ENCODE data around the gene SMIM10L2A. TPM values are rescaled to one million over a fixed set of nuclear protein-coding genes. Genes with fewer than 3 reads are reported as not detected.

The SMIM10L2A gene
- total RNA-seq, 1 experiment from 2014 or later, result 0.73 TPM

GRCh38 chrX:135435139-135435922 lies 13.6 kb downstream of the SMIM10L2A start:
- Histone ChIP-seq H3K27ac (ENCODE audit: low read length) (no peak overlapping the region), H3K9me2 (replicated peaks; ENCODE audit: low read length) (no peaks in the 10 kb centered on the region), H3K4me3 (ENCODE audit: low read length) (no peak overlapping the region), H3K9ac (ENCODE audit: low read length) (no peak overlapping the region), H3K9me3 (ENCODE audit: low read length) (no peaks in the 10 kb centered on the region), H3K27me3 (ENCODE audit: low read length) (no peaks in the 10 kb centered on the region), H3K79me2 (ENCODE audit: low read length) (no peaks in the 10 kb centered on the region), H4K20me1 (ENCODE audit: low read length) (no peaks in the 10 kb centered on the region), H2AFZ (ENCODE audit: low read length) (no peak overlapping the region), H3K4me1 (ENCODE audit: insufficient read depth, low read length) (no peaks in the 10 kb centered on the region), H3F3A (ENCODE audit: low read length, unreplicated experiment) (no peaks in the 10 kb centered on the region), H3K36me3 (ENCODE audit: low read depth, low read length) (no peaks in the 10 kb centered on the region), H3K4me2 (ENCODE audit: low read length) (no peak overlapping the region)
- no peak for DNase-seq
- intact Hi-C loops (cut with micrococcal nuclease), result no loop called here
- BruUV-seq (replicated peaks), result no TSS peak
- ChIA-PET POLR2A (ENCODE audit: unreplicated experiment) (interaction anchor here (0.6 kb wide), 1 partner anchor 745 kb away, joined by 3 read pairs; no protein-coding TSS in a partner anchor), CTCF (no interaction called here)
- ATAC-seq, result no peak
- TF ChIP-seq EZH2 (IDR thresholded peaks at IDR 0.05; ENCODE audit: low read length, unreplicated experiment) (no peak), EZH2phosphoT487 (IDR thresholded peaks at IDR 0.05; ENCODE audit: borderline replicate concordance, low read length) (no peak)
- TF ChIP-seq, protein P1, sequence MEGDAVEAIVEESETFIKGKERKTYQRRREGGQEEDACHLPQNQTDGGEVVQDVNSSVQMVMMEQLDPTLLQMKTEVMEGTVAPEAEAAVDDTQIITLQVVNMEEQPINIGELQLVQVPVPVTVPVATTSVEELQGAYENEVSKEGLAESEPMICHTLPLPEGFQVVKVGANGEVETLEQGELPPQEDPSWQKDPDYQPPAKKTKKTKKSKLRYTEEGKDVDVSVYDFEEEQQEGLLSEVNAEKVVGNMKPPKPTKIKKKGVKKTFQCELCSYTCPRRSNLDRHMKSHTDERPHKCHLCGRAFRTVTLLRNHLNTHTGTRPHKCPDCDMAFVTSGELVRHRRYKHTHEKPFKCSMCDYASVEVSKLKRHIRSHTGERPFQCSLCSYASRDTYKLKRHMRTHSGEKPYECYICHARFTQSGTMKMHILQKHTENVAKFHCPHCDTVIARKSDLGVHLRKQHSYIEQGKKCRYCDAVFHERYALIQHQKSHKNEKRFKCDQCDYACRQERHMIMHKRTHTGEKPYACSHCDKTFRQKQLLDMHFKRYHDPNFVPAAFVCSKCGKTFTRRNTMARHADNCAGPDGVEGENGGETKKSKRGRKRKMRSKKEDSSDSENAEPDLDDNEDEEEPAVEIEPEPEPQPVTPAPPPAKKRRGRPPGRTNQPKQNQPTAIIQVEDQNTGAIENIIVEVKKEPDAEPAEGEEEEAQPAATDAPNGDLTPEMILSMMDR (conservative IDR thresholded peaks at IDR 0.05; ENCODE audit: low read depth, low read length), result no peak

GRCh38 chrX:135435933-135436332 lies 14.2 kb downstream of the SMIM10L2A start:
- ATAC-seq, result no peak
- no peak for TF ChIP-seq EZH2 (IDR thresholded peaks at IDR 0.05; ENCODE audit: low read length, unreplicated experiment)
- Histone ChIP-seq H3K4me2 (ENCODE audit: low read length) (no peak overlapping the region), H2AFZ (ENCODE audit: low read length) (no peak overlapping the region), H3K9me3 (ENCODE audit: low read length) (no peaks in the 10 kb centered on the region), H3K36me3 (ENCODE audit: low read depth, low read length) (no peaks in the 10 kb centered on the region), H4K20me1 (ENCODE audit: low read length) (no peaks in the 10 kb centered on the region), H3K9ac (ENCODE audit: low read length) (no peak overlapping the region), H3K4me1 (ENCODE audit: insufficient read depth, low read length) (no peaks in the 10 kb centered on the region), H3K4me3 (ENCODE audit: low read length) (no peak overlapping the region), H3K9me2 (replicated peaks; ENCODE audit: low read length) (no peaks in the 10 kb centered on the region), H3K27ac (ENCODE audit: low read length) (no peak overlapping the region), H3K79me2 (ENCODE audit: low read length) (no peaks in the 10 kb centered on the region), H3F3A (ENCODE audit: low read length, unreplicated experiment) (no peaks in the 10 kb centered on the region), H3K27me3 (ENCODE audit: low read length) (no peaks in the 10 kb centered on the region)
- intact Hi-C loops (cut with micrococcal nuclease), result no loop called here
- BruUV-seq (replicated peaks), result no TSS peak
- no peak for DNase-seq
- ChIA-PET POLR2A (ENCODE audit: unreplicated experiment) (no interaction called here), CTCF (no interaction called here)

DNA sequence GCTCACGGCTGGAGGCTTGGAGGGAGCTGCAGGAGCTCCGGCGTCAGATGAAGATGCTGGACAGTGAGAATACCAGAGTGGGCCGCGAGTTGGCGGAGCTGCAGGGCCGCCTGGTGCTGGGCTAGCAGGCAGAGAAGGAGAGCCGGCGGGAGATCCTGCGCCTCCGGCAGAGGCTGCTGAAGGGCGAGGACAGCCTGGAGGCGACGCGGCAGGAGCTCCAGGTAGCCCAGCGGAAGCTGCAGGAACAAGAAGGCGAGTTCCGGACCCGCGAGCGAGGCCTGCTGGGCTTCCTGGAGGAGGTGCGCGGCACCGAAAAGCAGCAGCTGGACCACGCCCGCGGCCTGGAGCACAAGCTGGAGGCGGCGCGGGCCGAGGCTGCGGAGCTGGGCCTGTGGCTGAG lies 14.7 kb downstream of the SMIM10L2A start:
- no TSS peak for BruUV-seq (replicated peaks)
- intact Hi-C loops (cut with micrococcal nuclease), result no loop called here
- Histone ChIP-seq H3K4me3 (ENCODE audit: low read length) (no peak overlapping the region), H3K9me3 (ENCODE audit: low read length) (no peaks in the 10 kb centered on the region), H2AFZ (ENCODE audit: low read length) (no peak overlapping the region), H4K20me1 (ENCODE audit: low read length) (no peaks in the 10 kb centered on the region), H3K9ac (ENCODE audit: low read length) (no peak overlapping the region), H3K27me3 (ENCODE audit: low read length) (no peaks in the 10 kb centered on the region), H3K36me3 (ENCODE audit: low read depth, low read length) (no peaks in the 10 kb centered on the region), H3K9me2 (replicated peaks; ENCODE audit: low read length) (no peaks in the 10 kb centered on the region), H3K4me2 (ENCODE audit: low read length) (no peak overlapping the region), H3K4me1 (ENCODE audit: insufficient read depth, low read length) (no peaks in the 10 kb centered on the region), H3K27ac (ENCODE audit: low read length) (no peak overlapping the region), H3F3A (ENCODE audit: low read length, unreplicated experiment) (no peaks in the 10 kb centered on the region), H3K79me2 (ENCODE audit: low read length) (no peaks in the 10 kb centered on the region)
- DNase-seq (no peak), ATAC-seq (no peak)
- POLR2A ChIA-PET (ENCODE audit: unreplicated experiment), result no interaction called here
- CTCF ChIA-PET, result no interaction called here
- TF ChIP-seq EZH2phosphoT487 (IDR thresholded peaks at IDR 0.05; ENCODE audit: borderline replicate concordance, low read length), result no peak
- TF ChIP-seq, protein P1 (conservative IDR thresholded peaks at IDR 0.05; ENCODE audit: low read depth, low read length), result no peak
- no peak for TF ChIP-seq EZH2 (IDR thresholded peaks at IDR 0.05; ENCODE audit: low read length, unreplicated experiment)
